Mucosa of descending colon (tissue), 3 donors: ENCODE results near the gene HIRA. TPM values are rescaled to one million over a fixed set of nuclear protein-coding genes. Genes with fewer than 3 reads are reported as not detected.

Source experiments
- ATAC-seq: fragments of 200-7000 bp; cut with Tn5 transposase; one replicate; pipeline ENCODE4 v1.9.1; 2020; ENCODE audit warnings: mild to moderate bottlenecking, moderate library complexity
- DNase-seq, 3 donors: peaks; one replicate each; pipeline ENCODE4 v3.0.0-alpha.2; 2020
- H3K36me3 ChIP-seq: fragments of 200-600 bp; one replicate; pipeline ENCODE4 v1.8.0; 2021; ENCODE audit warnings: low read depth, mild to moderate bottlenecking
- H3K4me1 ChIP-seq: fragments of 200-600 bp; one replicate; pipeline ENCODE4 v1.8.0; 2021; ENCODE audit warnings: low read depth, mild to moderate bottlenecking
- H3K4me3 ChIP-seq: fragments of 200-600 bp; one replicate; pipeline ENCODE4 v1.8.0; 2021; ENCODE audit warnings: mild to moderate bottlenecking
- H3K9me3 ChIP-seq: fragments of 200-600 bp; one replicate; pipeline ENCODE4 v1.8.0; 2021; ENCODE audit warnings: mild to moderate bottlenecking
- intact Hi-C, 2 donors: fragments of 100-400 bp; cut with DNase I in 1 of 2; cut with micrococcal nuclease in 1 of 2; formaldehyde crosslinking; loops; one replicate each; pipeline versions ENCODE4 v1.11.0 to v1.11.1; 2022; cut with DNase I, micrococcal nuclease
- total RNA-seq, 3 donors: library from RNA; stranded (reverse); fragmentation: NEBNext Ultra II Directional in 2 of 3; extraction: Animal tissue kit (Norgen Biotek cat#: 25700) in 2 of 3; gene quantifications; one replicate each; pipeline versions ENCODE4 v1.2.1 to v1.2.4, GENCODE V29; 2021 to 2023
- TF ChIP-seq, protein P1 (sequence below): fragments of 200-600 bp; IDR thresholded peaks from one replicate; pipeline ENCODE4 v1.8.0; 2022; ENCODE audit warnings: antibody characterized with exemption, mild to moderate bottlenecking
- donor health status: DM: no; HTN: no; CAD: no; lungs with moderate emphysema.
- donor health status: DM: no; HTN: no; CAD: no.
- donor health status: DM: no; HTN: yes; CAD: no.

HIRA gene
- total RNA-seq, 3 donors from 2014 or later: 24.0 to 35.0 (median 27.4) TPM

DNA sequence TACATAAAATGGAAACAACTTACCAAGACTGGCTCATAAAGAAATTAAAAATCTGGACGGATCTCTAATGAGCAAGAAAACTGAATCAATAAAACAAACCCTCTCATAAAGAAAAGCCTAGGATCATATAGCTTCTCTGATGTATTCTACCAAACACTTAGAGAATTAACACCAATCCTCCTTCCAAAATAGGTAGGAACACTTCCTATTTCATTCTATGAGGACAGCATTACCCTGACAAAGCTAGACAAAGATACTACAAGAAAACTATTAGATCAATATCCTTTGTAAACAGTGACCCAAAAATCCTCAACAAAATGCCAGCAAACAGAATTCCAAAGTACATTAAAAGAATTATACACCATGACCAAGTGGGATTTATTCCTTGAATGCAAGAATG, 87.1 kb downstream of the HIRA start:
- Histone ChIP-seq H3K4me3 (no peak overlapping the region), H3K9me3 (no peaks in the 10 kb centered on the region), H3K4me1 (no peaks in the 10 kb centered on the region), H3K36me3 (no peaks in the 10 kb centered on the region)
- ATAC-seq (no peak), DNase-seq (no peak)
- TF ChIP-seq, protein P1, sequence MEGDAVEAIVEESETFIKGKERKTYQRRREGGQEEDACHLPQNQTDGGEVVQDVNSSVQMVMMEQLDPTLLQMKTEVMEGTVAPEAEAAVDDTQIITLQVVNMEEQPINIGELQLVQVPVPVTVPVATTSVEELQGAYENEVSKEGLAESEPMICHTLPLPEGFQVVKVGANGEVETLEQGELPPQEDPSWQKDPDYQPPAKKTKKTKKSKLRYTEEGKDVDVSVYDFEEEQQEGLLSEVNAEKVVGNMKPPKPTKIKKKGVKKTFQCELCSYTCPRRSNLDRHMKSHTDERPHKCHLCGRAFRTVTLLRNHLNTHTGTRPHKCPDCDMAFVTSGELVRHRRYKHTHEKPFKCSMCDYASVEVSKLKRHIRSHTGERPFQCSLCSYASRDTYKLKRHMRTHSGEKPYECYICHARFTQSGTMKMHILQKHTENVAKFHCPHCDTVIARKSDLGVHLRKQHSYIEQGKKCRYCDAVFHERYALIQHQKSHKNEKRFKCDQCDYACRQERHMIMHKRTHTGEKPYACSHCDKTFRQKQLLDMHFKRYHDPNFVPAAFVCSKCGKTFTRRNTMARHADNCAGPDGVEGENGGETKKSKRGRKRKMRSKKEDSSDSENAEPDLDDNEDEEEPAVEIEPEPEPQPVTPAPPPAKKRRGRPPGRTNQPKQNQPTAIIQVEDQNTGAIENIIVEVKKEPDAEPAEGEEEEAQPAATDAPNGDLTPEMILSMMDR: no peak
- intact Hi-C loops: no loop called here

DNA sequence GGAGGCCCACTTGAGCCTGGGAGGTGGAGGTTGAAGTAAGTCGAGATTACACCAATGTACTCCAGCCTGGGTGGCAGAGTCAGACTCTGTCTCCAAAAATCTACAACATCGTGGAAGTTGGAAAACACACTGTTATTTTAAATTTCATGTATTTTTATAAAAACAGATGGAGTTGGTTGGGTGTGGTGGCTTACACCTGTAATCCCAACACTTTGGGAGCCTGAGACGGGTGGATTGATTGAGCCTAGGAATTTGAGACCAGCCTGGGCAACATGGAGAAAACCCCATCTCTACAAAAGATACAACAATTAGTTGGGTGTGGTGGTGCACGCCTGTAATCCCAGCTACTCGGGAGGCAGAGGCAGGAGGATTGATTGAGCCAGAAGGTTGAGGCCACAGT, 88.1 kb downstream of the HIRA start:
- ATAC-seq (no peak), DNase-seq (no peak)
- TF ChIP-seq, protein P1: no peak
- Histone ChIP-seq H3K36me3 (no peaks in the 10 kb centered on the region), H3K4me3 (no peak overlapping the region), H3K9me3 (peaks cover 1% of the 10 kb centered on the region), H3K4me1 (no peaks in the 10 kb centered on the region)
- intact Hi-C loops: no loop called here

DNA sequence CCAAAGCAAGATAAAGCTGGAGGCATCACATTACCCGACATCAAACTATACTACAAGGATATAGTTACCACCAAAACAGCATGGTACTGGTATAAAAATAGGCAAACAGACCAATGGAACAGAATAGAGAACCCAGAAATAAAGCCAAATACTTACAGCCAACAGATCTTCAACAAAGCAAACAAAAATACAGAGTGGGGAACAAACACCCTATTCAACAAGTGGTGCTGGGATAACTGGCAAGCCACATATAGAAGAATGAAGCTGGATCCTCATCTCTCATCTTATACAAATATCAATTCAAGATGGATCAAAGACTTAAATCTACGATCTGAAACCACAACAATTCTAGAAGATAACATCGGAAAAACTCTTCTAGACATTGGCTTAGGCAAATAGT, 90.0 kb downstream of the HIRA start:
- TF ChIP-seq, protein P1: no peak
- Histone ChIP-seq H3K36me3 (no peaks in the 10 kb centered on the region), H3K9me3 (peaks cover 14% of the 10 kb centered on the region), H3K4me1 (peaks cover 6% of the 10 kb centered on the region), H3K4me3 (no peak overlapping the region)
- intact Hi-C loops: no loop called here
- ATAC-seq (no peak), DNase-seq (no peak)

DNA sequence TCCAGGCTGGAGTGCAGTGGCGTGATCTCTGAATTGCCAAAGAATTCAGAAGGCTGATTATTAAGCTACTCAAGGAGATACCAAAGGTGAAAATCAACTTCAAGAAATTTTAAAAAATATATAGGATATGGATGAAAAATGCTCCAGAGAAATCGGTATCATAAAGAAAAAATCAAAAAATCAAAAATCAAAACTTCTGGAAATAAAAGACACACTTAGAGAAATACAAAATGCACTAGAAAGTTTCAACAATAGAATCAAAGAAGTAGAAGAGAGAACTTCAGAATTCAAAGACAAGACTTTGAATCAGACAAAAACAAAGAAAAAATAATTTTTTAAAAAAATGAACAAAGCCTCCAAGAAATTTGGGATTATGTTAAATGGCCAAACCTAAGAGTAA, 94.4 kb downstream of the HIRA start:
- intact Hi-C loops: no loop called here
- ATAC-seq (no peak), DNase-seq (no peak)
- Histone ChIP-seq H3K4me1 (peaks cover 9% of the 10 kb centered on the region), H3K36me3 (no peaks in the 10 kb centered on the region), H3K9me3 (peaks cover 22% of the 10 kb centered on the region), H3K4me3 (no peak overlapping the region)
- TF ChIP-seq, protein P1: no peak

DNA sequence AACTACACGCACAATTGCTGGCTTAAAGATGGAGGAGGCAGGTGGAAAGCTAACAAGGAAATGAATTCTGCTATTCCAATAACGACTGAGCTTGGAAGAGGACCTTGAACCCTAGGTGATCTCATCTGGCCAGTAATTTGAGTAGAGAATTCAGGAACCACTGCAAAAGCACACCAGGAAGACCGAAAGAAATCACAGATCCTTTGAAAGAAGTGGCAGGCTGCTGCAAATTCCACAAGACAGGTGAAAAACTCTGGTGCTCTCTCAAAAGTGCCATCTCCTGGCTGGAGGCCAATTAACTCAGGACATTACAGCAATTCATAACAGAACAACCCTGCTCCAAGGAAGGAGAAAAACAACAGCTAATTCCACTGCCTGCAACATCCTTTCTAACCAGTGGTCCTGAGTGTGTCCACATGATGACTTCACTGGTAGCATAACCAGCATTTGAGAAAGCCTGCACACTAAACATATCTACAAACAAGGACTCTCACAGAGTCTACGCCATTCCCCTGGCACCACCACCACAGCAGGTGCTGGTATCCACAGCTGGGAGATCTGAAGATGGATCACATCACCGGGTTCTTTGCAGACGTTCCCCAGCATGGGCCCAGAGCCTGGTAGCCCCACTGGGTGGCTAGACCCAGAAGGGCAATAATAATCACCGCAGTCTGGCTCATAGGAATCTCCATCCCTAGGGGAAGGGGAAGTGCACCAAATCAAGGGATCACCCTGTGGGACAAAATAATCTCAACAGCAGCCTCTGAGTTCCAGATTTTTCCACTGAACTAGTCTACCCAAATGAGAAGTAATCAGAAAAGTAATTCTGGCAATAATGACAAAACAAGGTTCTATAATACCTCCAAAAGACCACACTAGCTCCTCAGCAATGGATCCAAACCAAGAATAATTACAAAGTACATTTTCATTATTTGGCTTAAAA, 95.1 kb downstream of the HIRA start:
- peak; percentile 100 for ATAC-seq
- peak in 1 of 3 donors; percentile 55 for DNase-seq
- Histone ChIP-seq H3K4me3 (no peak overlapping the region), H3K36me3 (peaks cover 4% of the 10 kb centered on the region), H3K4me1 (peaks cover 9% of the 10 kb centered on the region), H3K9me3 (peaks cover 22% of the 10 kb centered on the region)
- intact Hi-C loops: no loop called here
- TF ChIP-seq, protein P1: no peak
